ENCODE results near the gene INCA1.

The INCA1 gene

GRCh38 chr17:4955091-4955490 is 42.2 kb downstream of the INCA1 start:
- no peak overlapping the region for H3K4me3 ChIP-seq (ENCODE audit: low read depth, low read length)
- no peak for TF ChIP-seq CTCF (IDR thresholded peaks at IDR 0.05; ENCODE audit: borderline replicate concordance, insufficient read depth, low read depth, low read length)

GRCh38 chr17:4953451-4953961 is 43.8 kb downstream of the INCA1 start:
- H3K4me3 ChIP-seq (ENCODE audit: low read depth, low read length): no peak overlapping the region
- TF ChIP-seq CTCF (IDR thresholded peaks at IDR 0.05; ENCODE audit: borderline replicate concordance, insufficient read depth, low read depth, low read length): no peak

- no peak for TF ChIP-seq CTCF (IDR thresholded peaks at IDR 0.05; ENCODE audit: borderline replicate concordance, insufficient read depth, low read depth, low read length)
- no peak overlapping the region for H3K4me3 ChIP-seq (ENCODE audit: low read depth, low read length)
Observed at GRCh38 chr17:4951486-4951885, 45.8 kb downstream of the INCA1 start.

GRCh38 chr17:4950746-4951204 is 46.5 kb downstream of the INCA1 start, which contains the start of gene ENO3:
TSS of gene ENO3 (plus strand) at chr17:4951119. CDS start at chr17:4951830, 711 bp downstream.
- peak within 1 kb of the TSS; percentile 99 for H3K4me3 ChIP-seq (ENCODE audit: low read depth, low read length)
- no peak for TF ChIP-seq CTCF (IDR thresholded peaks at IDR 0.05; ENCODE audit: borderline replicate concordance, insufficient read depth, low read depth, low read length)

GRCh38 chr17:4950075-4950745 is 47.1 kb downstream of the INCA1 start:
- TF ChIP-seq CTCF (IDR thresholded peaks at IDR 0.05; ENCODE audit: borderline replicate concordance, insufficient read depth, low read depth, low read length): no peak
- peak overlapping the region; percentile 99 for H3K4me3 ChIP-seq (ENCODE audit: low read depth, low read length)

- TF ChIP-seq CTCF (IDR thresholded peaks at IDR 0.05; ENCODE audit: borderline replicate concordance, insufficient read depth, low read depth, low read length): no peak
Observed at GRCh38 chr17:4949321-4950074, 47.8 kb downstream of the INCA1 start.

More at GRCh38 chr17:4949321-4950074, 47.8 kb downstream of the INCA1 start:
- H3K4me3 ChIP-seq (ENCODE audit: low read depth, low read length): peak overlapping the region; percentile 99

All from GM12875 (cell line).